ENCODE data around the gene S100A3.

- TF ChIP-seq EZH2phosphoT487 (IDR thresholded peaks at IDR 0.05; ENCODE audit: low read depth) = no peak
- TF ChIP-seq CTCF (IDR thresholded peaks at IDR 0.05; ENCODE audit: low read depth, low read length) = no peak
Observed at GRCh38 chr1:153570874-153571273, 21.8 kb upstream of the S100A3 start.
